ENCODE results near the gene KIAA1755. TPM values are rescaled to one million over a fixed set of nuclear protein-coding genes. Genes with fewer than 3 reads are reported as not detected.

KIAA1755 gene
- total and polyA plus RNA-seq, 9 of the 15 experiments (the other 6 are each of a cell fraction or from before 2014, with no cell fraction given) = not detected

- TF ChIP-seq, protein P1, sequence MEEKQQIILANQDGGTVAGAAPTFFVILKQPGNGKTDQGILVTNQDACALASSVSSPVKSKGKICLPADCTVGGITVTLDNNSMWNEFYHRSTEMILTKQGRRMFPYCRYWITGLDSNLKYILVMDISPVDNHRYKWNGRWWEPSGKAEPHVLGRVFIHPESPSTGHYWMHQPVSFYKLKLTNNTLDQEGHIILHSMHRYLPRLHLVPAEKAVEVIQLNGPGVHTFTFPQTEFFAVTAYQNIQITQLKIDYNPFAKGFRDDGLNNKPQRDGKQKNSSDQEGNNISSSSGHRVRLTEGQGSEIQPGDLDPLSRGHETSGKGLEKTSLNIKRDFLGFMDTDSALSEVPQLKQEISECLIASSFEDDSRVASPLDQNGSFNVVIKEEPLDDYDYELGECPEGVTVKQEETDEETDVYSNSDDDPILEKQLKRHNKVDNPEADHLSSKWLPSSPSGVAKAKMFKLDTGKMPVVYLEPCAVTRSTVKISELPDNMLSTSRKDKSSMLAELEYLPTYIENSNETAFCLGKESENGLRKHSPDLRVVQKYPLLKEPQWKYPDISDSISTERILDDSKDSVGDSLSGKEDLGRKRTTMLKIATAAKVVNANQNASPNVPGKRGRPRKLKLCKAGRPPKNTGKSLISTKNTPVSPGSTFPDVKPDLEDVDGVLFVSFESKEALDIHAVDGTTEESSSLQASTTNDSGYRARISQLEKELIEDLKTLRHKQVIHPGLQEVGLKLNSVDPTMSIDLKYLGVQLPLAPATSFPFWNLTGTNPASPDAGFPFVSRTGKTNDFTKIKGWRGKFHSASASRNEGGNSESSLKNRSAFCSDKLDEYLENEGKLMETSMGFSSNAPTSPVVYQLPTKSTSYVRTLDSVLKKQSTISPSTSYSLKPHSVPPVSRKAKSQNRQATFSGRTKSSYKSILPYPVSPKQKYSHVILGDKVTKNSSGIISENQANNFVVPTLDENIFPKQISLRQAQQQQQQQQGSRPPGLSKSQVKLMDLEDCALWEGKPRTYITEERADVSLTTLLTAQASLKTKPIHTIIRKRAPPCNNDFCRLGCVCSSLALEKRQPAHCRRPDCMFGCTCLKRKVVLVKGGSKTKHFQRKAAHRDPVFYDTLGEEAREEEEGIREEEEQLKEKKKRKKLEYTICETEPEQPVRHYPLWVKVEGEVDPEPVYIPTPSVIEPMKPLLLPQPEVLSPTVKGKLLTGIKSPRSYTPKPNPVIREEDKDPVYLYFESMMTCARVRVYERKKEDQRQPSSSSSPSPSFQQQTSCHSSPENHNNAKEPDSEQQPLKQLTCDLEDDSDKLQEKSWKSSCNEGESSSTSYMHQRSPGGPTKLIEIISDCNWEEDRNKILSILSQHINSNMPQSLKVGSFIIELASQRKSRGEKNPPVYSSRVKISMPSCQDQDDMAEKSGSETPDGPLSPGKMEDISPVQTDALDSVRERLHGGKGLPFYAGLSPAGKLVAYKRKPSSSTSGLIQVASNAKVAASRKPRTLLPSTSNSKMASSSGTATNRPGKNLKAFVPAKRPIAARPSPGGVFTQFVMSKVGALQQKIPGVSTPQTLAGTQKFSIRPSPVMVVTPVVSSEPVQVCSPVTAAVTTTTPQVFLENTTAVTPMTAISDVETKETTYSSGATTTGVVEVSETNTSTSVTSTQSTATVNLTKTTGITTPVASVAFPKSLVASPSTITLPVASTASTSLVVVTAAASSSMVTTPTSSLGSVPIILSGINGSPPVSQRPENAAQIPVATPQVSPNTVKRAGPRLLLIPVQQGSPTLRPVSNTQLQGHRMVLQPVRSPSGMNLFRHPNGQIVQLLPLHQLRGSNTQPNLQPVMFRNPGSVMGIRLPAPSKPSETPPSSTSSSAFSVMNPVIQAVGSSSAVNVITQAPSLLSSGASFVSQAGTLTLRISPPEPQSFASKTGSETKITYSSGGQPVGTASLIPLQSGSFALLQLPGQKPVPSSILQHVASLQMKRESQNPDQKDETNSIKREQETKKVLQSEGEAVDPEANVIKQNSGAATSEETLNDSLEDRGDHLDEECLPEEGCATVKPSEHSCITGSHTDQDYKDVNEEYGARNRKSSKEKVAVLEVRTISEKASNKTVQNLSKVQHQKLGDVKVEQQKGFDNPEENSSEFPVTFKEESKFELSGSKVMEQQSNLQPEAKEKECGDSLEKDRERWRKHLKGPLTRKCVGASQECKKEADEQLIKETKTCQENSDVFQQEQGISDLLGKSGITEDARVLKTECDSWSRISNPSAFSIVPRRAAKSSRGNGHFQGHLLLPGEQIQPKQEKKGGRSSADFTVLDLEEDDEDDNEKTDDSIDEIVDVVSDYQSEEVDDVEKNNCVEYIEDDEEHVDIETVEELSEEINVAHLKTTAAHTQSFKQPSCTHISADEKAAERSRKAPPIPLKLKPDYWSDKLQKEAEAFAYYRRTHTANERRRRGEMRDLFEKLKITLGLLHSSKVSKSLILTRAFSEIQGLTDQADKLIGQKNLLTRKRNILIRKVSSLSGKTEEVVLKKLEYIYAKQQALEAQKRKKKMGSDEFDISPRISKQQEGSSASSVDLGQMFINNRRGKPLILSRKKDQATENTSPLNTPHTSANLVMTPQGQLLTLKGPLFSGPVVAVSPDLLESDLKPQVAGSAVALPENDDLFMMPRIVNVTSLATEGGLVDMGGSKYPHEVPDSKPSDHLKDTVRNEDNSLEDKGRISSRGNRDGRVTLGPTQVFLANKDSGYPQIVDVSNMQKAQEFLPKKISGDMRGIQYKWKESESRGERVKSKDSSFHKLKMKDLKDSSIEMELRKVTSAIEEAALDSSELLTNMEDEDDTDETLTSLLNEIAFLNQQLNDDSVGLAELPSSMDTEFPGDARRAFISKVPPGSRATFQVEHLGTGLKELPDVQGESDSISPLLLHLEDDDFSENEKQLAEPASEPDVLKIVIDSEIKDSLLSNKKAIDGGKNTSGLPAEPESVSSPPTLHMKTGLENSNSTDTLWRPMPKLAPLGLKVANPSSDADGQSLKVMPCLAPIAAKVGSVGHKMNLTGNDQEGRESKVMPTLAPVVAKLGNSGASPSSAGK (IDR thresholded peaks at IDR 0.05) = no peak
- TF ChIP-seq EGR1 (conservative IDR thresholded peaks at IDR 0.05) (no peak), SNIP1 (IDR thresholded peaks at IDR 0.05; ENCODE audit: low read depth) (no peak), HNRNPL (IDR thresholded peaks at IDR 0.05; ENCODE audit: low read depth, low read length) (no peak)
Observed at GRCh38 chr20:38266426-38266825, 5.9 kb upstream of the KIAA1755 start (continued).

All from K562 (cell line).